Measurements from ENCODE around the gene GPC6.

The GPC6 gene

GRCh38 chr13:93521307-93521706, 294.7 kb downstream of the GPC6 start:
- DNase-seq (ENCODE audit: extremely low read depth, low read depth) = no peak
- no peak overlapping the region for H3K4me3 ChIP-seq (replicated peaks; ENCODE audit: low read depth, low read length)
- no peak for TF ChIP-seq CTCF (IDR thresholded peaks at IDR 0.05; ENCODE audit: low read depth, low read length, missing control alignments)

DNA sequence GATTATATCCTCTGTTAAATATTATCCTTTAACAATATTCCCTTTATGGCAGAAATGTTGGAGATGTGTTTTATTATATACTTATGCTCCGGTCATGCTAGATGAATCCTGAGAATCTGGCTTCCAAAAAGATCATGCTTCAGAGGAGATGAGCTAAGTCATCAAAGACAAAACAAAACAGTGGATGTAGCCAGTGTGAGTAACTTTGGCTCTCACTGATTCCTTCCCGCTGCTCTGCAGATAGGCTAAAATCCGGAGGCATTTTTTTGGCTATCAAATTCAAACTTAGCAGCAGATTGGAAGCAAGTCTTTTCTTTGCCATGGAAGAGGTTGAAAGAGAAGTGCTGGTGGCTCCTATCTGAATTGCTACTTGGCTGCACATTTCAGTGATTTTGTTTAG, 295.9 kb downstream of the GPC6 start:
- no peak overlapping the region for H3K4me3 ChIP-seq (replicated peaks; ENCODE audit: low read depth, low read length)
- no peak for TF ChIP-seq CTCF (IDR thresholded peaks at IDR 0.05; ENCODE audit: low read depth, low read length, missing control alignments)
- DNase-seq (ENCODE audit: extremely low read depth, low read depth) = no peak

- no peak overlapping the region for H3K4me3 ChIP-seq (replicated peaks; ENCODE audit: low read depth, low read length)
- no peak for DNase-seq (ENCODE audit: extremely low read depth, low read depth)
- TF ChIP-seq CTCF (IDR thresholded peaks at IDR 0.05; ENCODE audit: low read depth, low read length, missing control alignments) = no peak
These were observed 298.5 kb downstream of the GPC6 start for GRCh38 chr13:93525087-93525486.

GRCh38 chr13:93527748-93528297, 301.2 kb downstream of the GPC6 start:
- H3K4me3 ChIP-seq (replicated peaks; ENCODE audit: low read depth, low read length) = no peak overlapping the region
- DNase-seq (ENCODE audit: extremely low read depth, low read depth) = no peak
- TF ChIP-seq CTCF (IDR thresholded peaks at IDR 0.05; ENCODE audit: low read depth, low read length, missing control alignments) = no peak

GRCh38 chr13:93529961-93530360, 303.4 kb downstream of the GPC6 start:
- DNase-seq (ENCODE audit: extremely low read depth, low read depth) = no peak
- H3K4me3 ChIP-seq (replicated peaks; ENCODE audit: low read depth, low read length) = no peak overlapping the region
- TF ChIP-seq CTCF (IDR thresholded peaks at IDR 0.05; ENCODE audit: low read depth, low read length, missing control alignments) = no peak

- no peak for DNase-seq (ENCODE audit: extremely low read depth, low read depth)
- no peak overlapping the region for H3K4me3 ChIP-seq (replicated peaks; ENCODE audit: low read depth, low read length)
- no peak for TF ChIP-seq CTCF (IDR thresholded peaks at IDR 0.05; ENCODE audit: low read depth, low read length, missing control alignments)
These were observed 307.6 kb downstream of the GPC6 start for GRCh38 chr13:93534181-93534700.

- no peak for DNase-seq (ENCODE audit: extremely low read depth, low read depth)
These were observed 308.6 kb downstream of the GPC6 start for GRCh38 chr13:93535251-93535650.

More at GRCh38 chr13:93535251-93535650, 308.6 kb downstream of the GPC6 start:
- H3K4me3 ChIP-seq (replicated peaks; ENCODE audit: low read depth, low read length) = no peak overlapping the region
- no peak for TF ChIP-seq CTCF (IDR thresholded peaks at IDR 0.05; ENCODE audit: low read depth, low read length, missing control alignments)
